ENCODE data around the gene FBXO36.

The FBXO36 gene, protein sequence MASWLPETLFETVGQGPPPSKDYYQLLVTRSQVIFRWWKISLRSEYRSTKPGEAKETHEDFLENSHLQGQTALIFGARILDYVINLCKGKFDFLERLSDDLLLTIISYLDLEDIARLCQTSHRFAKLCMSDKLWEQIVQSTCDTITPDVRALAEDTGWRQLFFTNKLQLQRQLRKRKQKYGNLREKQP

DNA sequence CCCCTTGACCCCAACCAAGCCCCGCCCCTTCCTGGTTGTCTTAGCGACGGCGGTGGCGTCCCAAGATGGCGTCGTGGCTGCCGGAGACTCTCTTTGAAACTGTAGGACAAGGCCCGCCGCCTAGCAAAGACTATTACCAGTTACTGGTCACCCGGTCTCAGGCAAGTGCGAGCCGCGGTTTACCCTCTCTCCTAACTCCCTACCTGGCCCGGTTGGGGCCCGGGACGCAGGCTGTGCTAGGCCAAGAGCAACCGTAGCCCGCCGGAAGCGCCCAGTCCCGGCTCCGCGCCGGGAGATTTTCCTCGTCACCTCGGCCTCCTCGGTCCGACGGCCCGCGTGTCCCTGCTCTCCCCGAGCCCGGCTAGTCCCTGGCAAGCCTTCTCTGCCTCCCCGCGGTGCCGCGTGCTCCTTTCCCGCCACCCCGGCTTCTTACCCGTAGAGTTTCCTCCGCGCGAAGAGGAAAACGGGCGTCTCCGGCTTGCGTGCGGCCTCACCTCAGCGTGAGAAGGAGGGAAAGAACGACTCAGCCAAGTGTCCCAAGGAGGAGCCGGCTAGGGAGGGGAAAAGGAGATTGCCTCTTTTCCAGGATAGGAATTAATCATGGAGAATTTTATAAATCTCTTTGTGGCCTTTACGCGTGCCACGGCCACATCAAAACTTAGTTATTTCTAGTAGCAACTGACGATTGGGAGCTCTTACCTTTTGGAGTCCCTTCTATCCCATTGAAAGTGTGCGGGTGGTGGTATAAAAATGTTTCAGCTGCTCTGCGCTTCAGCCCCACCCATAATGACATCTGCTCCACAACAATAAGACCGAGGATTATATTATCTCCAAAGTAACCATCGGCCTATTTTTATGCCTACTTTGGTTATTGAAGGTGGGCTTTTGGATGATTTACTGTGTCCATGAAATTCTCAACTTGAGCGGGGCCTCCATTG is at the start of gene FBXO36:
TSS of gene FBXO36 (plus strand) at position 55 of the 938 bp plus-strand sequence. CDS start at position 66, 11 bp downstream.
- H4K20me1 ChIP-seq (ENCODE audit: insufficient read depth, low read length), result no peaks in the 10 kb centered on the region

DNA sequence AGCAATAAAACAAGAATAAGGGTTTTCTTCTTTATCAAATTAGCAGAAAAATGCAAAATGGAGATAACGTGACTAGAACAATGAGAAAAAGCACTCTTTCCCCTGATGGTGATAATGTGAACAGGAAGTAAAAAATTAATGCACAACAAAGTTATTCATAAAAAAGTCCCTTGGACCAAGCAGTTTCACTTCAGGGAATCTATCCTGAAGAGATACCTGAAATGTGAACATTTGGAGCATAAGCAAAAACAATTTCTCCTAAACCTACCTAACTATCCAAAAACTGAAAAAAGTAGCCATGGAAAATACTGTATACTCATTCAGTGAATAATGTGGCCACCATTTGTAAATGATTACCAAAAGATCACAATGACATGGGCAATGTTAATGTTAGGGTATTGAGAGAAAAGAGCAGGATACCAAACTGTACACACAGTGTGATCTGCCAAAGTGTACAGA is 49.2 kb upstream of the FBXO36 start:
- Histone ChIP-seq H4K20me1 (ENCODE audit: insufficient read depth, low read length) (no peaks in the 10 kb centered on the region), H2AFZ (ENCODE audit: low read length) (no peak overlapping the region), H3K36me3 (replicated peaks; ENCODE audit: insufficient read depth, low read length) (no peaks in the 10 kb centered on the region), H3K9ac (ENCODE audit: low read length) (no peak overlapping the region), H3K4me2 (ENCODE audit: low read depth, low read length) (peak overlapping the region; percentile 58; the same call in 1 of the 2 replicates), H3K4me1 (ENCODE audit: low read length) (peaks cover 22% of the 10 kb centered on the region), H3K79me2 (ENCODE audit: low read length) (peaks cover 53% of the 10 kb centered on the region), H3K9me2 (replicated peaks; ENCODE audit: insufficient read depth, low read length) (no peaks in the 10 kb centered on the region), H3F3A (ENCODE audit: insufficient read depth, low read length) (peaks cover 6% of the 10 kb centered on the region), H3K9me3 (replicated peaks; ENCODE audit: insufficient read depth, low read length) (no peaks in the 10 kb centered on the region), H3K27me3 (replicated peaks; ENCODE audit: insufficient read depth, low read length) (no peaks in the 10 kb centered on the region), H3K4me3 (ENCODE audit: low read length) (no peak overlapping the region), H3K27ac (ENCODE audit: low read length) (peak overlapping the region; percentile 55; the same call in 1 of the 2 replicates)
- DNase-seq, result no peak
- no peak for TF ChIP-seq EZH2phosphoT487 (IDR thresholded peaks at IDR 0.05; ENCODE audit: low read length)
- no peak for TF ChIP-seq EZH2 (optimal IDR thresholded peaks at IDR 0.05; ENCODE audit: low read depth, low read length)
- TF ChIP-seq CTCF (IDR thresholded peaks at IDR 0.05; ENCODE audit: low read length), result no peak

More for the DNA sequence above, at the start of gene FBXO36:
- peak within 1 kb of the TSS; percentile 84 for H3K4me2 ChIP-seq (ENCODE audit: low read depth, low read length)
- H3F3A ChIP-seq (ENCODE audit: insufficient read depth, low read length), result peaks cover 15% of the 10 kb centered on the region
- H3K9me2 ChIP-seq (replicated peaks; ENCODE audit: insufficient read depth, low read length), result no peaks in the 10 kb centered on the region
- peak within 1 kb of the TSS; percentile 91 for H3K27ac ChIP-seq (ENCODE audit: low read length)
- peak within 1 kb of the TSS; percentile 97 for H2AFZ ChIP-seq (ENCODE audit: low read length)
- DNase-seq, result peak; percentile 86
- 0 out of 2 replicates have a peak, but pooled peaks cover 5% of the 10 kb centered on the region for H3K4me1 ChIP-seq (ENCODE audit: low read length)
- no peaks in the 10 kb centered on the region for H3K9me3 ChIP-seq (replicated peaks; ENCODE audit: insufficient read depth, low read length)
- peak within 1 kb of the TSS; percentile 90 for H3K4me3 ChIP-seq (ENCODE audit: low read length)
- H3K27me3 ChIP-seq (replicated peaks; ENCODE audit: insufficient read depth, low read length), result no peaks in the 10 kb centered on the region
- H3K36me3 ChIP-seq (replicated peaks; ENCODE audit: insufficient read depth, low read length), result no peaks in the 10 kb centered on the region
- peak within 1 kb of the TSS; percentile 89 for H3K9ac ChIP-seq (ENCODE audit: low read length)
- TF ChIP-seq CTCF (IDR thresholded peaks at IDR 0.05; ENCODE audit: low read length) (no peak), EZH2 (optimal IDR thresholded peaks at IDR 0.05; ENCODE audit: low read depth, low read length) (no peak), EZH2phosphoT487 (IDR thresholded peaks at IDR 0.05; ENCODE audit: low read length) (no peak)
- peaks cover 38% of the 10 kb centered on the region for H3K79me2 ChIP-seq (ENCODE audit: low read length)

DNA sequence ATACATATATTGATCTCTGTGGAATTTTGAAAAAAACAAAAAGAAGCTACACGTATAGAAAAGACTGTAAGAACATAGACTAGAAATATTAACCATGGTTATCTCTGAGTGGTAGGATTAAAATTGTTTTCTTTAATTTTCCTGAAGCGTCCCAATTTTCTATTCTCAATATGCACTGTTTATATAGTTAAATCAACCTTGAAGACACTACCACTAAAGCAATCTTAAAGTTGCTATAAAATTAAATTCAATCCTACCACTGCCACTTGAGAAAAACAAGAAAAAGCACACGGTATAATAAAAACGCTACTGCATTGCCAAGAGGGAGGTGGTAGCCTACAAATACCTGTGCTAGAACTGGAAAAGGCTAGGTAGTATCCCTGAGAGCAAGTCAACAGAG is 47.7 kb upstream of the FBXO36 start:
- H3F3A ChIP-seq (ENCODE audit: insufficient read depth, low read length), result peaks cover 6% of the 10 kb centered on the region
- DNase-seq, result no peak
- no peak overlapping the region for H3K4me3 ChIP-seq (ENCODE audit: low read length)
- H3K9me3 ChIP-seq (replicated peaks; ENCODE audit: insufficient read depth, low read length), result no peaks in the 10 kb centered on the region
- no peak overlapping the region for H3K9ac ChIP-seq (ENCODE audit: low read length)
- H3K4me1 ChIP-seq (ENCODE audit: low read length), result peaks cover 15% of the 10 kb centered on the region
- no peaks in the 10 kb centered on the region for H3K36me3 ChIP-seq (replicated peaks; ENCODE audit: insufficient read depth, low read length)
- H3K9me2 ChIP-seq (replicated peaks; ENCODE audit: insufficient read depth, low read length), result no peaks in the 10 kb centered on the region
- H3K27ac ChIP-seq (ENCODE audit: low read length), result no peak overlapping the region
- peaks cover 39% of the 10 kb centered on the region for H3K79me2 ChIP-seq (ENCODE audit: low read length)
- no peaks in the 10 kb centered on the region for H3K27me3 ChIP-seq (replicated peaks; ENCODE audit: insufficient read depth, low read length)
- TF ChIP-seq CTCF (IDR thresholded peaks at IDR 0.05; ENCODE audit: low read length) (no peak), EZH2phosphoT487 (IDR thresholded peaks at IDR 0.05; ENCODE audit: low read length) (no peak), EZH2 (optimal IDR thresholded peaks at IDR 0.05; ENCODE audit: low read depth, low read length) (no peak)
- no peak overlapping the region for H3K4me2 ChIP-seq (ENCODE audit: low read depth, low read length)
- H4K20me1 ChIP-seq (ENCODE audit: insufficient read depth, low read length), result no peaks in the 10 kb centered on the region
- H2AFZ ChIP-seq (ENCODE audit: low read length), result no peak overlapping the region

Data from MM.1S (cell line).